NCI-H2227 treated with DMSO at 0.1 percent for 48 hours (cell line): ENCODE measurements around the gene HM13.
"Not testable (repeated sequence)": the region's sequence is repeated elsewhere in the genome, so short reads cannot be mapped to it uniquely, and the experiment has no call there.

ENCODE experiments used
- DNase-seq: peaks from one replicate; lab custom pipeline; 2025; lab: John Stamatoyannopoulos, UW

Gene HM13

GRCh38 chr20:31612271-31612640, 98.0 kb downstream of the HM13 start:
- DNase-seq, result not testable (repeated sequence)

- no peak for DNase-seq
Measured at GRCh38 chr20:31615416-31615815, 101.2 kb downstream of the HM13 start.

- DNase-seq, result no peak
Measured at GRCh38 chr20:31617432-31618104, 103.3 kb downstream of the HM13 start.
